CD4-positive, alpha-beta T cell treated with Interleukin-2 at 100 ng/mL for 4 hours (primary cell): ENCODE results near the gene USP48.
"Not testable (repeated sequence)": the region's sequence is repeated elsewhere in the genome, so short reads cannot be mapped to it uniquely, and the experiment has no call there.

Experiments used
- DNase-seq: peaks from one replicate; pipeline ENCODE4 v3.0.0-alpha.2; 2020; ENCODE audit warnings: low spot score

The USP48 gene

GRCh38 chr1:21696931-21697330 is 86.0 kb downstream of the USP48 start:
- no peak for DNase-seq

DNA sequence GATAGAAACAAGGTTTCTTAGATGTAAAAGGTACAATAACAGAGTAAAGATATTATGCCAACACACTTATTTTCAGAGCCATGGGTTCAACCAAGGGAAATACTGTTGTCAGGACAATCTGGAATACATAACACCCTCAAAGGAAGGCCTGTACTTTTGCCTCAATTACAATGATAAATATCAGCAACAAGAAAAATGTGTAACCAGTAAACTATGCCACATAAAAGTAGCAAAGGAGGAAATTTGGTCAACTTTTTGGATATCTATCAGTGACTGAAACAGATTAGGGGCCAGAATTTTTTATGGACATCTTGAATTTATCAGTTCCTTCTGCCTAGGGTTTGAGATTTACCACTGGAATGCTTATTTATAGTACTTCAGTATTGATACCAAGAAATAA is 89.2 kb downstream of the USP48 start:
- DNase-seq, result no peak

GRCh38 chr1:21691739-21692138 is 91.2 kb downstream of the USP48 start:
- DNase-seq, result no peak

GRCh38 chr1:21689661-21690372 is 93.1 kb downstream of the USP48 start:
- DNase-seq, result no peak

DNA sequence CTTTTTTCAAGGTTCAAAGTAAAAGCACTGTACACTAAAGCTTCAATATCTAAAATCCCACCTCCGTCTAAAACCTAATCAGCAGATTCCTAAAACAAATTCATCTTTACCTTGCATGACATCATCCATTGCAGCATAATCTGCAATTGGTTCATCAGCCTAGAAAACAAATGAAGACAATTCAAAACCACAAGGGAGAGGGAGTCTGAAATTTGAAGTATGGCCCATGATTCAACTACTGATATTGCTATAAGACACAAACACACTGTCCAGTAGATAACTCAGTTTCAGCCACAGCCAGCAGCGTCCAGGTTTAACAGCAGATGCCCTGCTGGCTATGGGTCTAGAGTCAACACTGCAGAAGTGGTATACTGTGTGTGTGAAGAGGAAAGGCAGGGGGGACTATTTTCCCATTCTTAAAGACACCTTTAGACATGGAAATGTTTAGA is 95.8 kb downstream of the USP48 start:
- no peak for DNase-seq

DNA sequence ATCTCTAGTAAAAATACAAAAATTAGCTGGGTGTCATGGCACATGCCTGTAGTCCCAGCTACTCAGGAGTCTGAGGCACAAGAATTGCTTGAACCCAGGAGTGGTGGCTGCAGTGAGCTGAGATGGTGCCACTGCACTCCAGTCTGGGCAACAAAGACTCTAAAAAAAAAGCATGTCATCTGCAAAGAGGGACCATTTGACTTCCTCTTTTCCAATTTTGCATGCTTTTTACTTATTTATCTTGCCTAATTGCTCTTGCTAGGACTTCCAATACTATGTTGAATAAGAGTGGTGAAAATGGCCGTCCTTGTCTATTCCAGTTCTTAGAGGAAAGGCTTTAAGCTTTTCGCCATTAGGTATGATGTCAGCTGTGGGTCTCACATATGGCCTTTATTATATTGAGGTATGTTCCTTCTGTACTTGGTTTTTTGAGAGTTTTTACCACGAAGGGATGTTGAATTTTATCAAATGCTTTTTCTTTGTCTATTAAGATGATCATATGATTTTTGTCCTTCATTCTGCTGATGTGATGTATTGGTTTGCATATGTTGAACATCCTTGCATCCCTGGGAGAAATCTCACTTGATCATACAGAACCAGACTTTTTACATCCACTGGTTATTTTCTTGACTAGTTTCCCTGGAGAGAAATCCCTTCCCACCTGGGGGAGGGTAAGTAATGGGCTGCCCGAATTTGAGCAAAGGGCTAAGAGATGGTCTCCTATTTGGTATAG is 96.8 kb downstream of the USP48 start:
- no peak for DNase-seq

- DNase-seq, result no peak
These were observed 101.5 kb downstream of the USP48 start for GRCh38 chr1:21681426-21681825.

DNA sequence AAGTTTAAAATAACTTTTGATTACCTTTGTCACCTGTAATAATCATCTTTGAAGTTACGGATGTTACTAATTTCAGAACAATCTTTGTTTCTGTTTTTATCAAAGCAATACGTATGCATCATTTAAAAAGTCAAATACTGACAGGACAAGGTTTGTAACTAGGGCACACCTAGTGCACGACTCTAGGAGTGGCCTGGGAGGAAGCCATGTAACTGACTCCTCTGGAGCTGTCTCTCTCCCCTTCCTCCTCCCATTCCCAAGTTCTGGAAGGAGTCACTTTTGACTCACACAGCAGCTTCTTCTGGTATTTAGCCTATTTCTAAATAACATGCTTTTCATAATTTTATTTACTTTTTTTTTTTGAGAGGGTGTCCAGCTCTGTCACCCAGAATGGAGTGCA is 102.0 kb downstream of the USP48 start:
- DNase-seq, result no peak

GRCh38 chr1:21680381-21680780 is 102.6 kb downstream of the USP48 start:
- no peak for DNase-seq

- no peak for DNase-seq
These were observed 105.8 kb downstream of the USP48 start for GRCh38 chr1:21677168-21677567.

DNA sequence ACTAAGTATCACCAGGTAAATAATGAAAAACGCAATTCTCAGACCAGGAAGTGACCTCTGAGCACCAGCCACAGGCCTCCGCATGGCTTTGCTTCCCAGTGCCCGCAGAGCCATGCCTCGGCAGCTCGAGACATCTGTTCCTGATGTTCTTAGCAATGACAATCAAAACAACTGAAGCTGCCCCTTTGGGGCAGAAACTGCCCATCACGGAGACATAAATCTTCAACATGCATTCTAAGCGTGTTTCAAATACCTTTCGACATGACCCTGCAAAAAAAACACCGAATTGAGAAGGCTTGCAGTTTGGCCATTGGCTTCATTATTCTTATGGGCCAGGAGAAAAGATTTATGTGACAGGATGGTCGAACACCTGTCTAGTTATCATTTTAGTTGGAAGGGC is 108.0 kb downstream of the USP48 start:
- no peak for DNase-seq

- not testable (repeated sequence) for DNase-seq
These were observed 109.1 kb downstream of the USP48 start for GRCh38 chr1:21673853-21674252.

DNA sequence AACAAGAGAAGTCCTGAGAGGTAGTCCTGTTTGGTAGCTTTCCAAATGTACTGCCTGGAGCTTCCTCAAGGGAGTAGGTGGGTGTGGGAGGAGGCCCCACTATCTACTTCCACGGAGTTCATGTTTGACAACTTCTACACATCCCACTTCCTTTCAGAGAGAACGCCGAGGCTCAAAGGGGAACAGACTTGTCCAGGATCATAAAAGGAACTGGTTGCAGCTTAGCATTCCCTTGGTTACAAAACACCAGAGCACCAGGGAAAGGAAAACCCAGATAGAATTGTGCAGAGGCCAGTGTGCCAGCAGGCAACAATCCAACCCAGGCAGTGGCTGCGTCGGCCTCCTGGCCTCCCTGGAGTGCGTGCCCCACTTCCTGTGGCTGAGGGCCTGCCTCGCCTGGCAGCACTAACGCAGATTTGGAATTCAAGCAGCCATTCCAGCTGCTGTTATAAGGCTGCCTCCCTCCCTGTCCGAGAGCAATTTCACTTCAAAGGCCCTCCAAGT is 109.6 kb downstream of the USP48 start:
- no peak for DNase-seq

DNA sequence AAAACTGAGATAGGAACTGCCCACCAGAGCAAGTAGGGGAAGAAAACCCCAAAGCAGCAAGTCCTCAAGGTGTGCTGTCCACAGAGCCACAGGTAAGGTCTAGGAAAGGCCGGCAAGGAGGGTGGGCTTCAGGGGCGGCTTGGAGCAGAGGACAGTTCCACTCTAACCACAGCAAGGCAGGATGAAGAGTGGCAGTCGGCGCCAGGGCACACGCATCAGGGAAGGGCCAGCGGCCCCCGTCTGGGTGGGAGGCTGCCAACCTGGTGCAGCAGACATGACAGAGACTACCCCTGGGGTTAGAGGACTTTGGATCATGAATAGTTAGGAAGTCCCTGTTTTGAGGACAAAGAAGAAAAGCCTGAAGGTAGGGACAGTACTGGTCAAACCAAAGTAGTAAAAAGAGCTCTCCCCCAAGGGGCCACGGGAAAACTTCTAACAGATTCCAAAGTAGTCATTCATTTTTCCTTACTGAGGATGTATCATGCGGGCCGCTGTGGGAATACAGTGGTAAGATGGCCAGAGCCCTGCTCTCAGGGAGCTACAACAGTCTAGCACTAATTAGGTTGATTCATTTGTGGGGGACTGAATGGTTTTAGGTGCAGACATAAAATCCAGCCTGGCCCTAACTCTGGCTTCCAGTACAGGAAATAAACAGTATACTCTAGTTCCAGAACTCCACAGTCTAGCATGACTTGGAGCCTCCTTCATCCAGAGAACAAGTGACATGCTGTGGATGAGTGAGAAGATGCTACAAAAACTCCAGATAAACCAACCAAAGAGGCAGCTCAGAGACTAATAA is 110.3 kb downstream of the USP48 start:
- no peak for DNase-seq

DNA sequence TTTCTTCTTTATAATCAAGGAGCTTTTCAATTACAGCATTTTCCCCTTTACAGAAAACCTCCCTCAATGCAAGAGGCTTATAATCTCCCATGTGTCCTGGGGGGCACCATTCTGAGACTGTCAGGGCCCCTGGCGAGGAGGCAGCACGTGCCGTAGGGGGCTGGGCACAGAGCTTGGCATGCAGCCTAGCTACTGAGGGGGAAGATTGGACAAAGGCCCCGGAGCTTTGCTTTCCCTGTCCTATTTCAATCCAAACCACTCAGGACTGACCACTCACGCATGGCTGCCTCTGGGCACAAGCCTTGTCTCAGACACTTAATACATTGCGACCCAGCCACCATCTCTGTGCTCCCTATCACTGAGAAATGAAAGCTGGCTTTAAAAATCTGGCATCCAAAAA is 111.0 kb downstream of the USP48 start:
- DNase-seq, result no peak

DNA sequence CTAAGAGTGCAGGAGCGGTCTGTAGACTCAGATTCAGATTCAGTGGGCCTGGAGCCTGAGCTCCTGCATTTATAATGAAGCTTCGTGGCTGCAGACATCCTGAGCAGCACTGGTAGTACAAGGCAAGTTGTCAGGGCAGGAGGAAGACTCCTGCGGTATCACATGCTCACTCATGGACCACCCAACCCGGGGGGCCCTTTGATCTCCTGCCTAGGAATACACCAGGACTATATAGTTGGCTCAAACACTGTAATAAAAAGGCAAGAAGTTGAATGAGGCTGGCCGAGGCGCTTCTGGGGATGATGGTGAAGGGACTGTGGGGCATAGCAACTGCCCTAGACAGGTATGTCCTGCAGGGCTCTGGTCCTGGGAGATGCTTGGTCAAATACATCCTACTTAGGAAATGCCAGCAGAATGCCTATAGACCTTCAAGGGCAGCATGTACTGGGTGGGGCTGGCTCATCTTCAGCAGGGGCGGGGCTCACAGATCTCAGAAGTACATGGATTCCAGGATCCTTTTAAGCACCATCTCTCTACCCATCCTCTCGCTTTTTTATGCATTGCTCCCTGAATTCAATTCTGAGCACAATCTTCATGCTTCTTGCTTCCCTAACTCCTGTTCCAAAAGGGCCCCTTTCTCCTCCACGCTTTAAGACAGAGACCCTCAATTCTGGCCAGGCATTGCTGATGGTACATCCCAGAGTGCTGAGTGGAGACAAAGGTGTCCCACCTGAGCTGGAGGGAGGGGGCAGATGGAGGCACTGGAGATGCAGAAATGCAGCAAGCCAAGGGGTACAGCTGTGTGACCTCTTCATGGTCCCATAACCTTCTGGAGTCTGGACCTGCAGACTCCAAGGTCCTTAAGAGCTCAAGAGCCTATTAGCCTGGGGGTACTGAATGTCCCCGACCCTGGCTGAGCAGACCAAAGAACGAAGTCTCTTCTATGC is 111.7 kb downstream of the USP48 start:
- no peak for DNase-seq

DNA sequence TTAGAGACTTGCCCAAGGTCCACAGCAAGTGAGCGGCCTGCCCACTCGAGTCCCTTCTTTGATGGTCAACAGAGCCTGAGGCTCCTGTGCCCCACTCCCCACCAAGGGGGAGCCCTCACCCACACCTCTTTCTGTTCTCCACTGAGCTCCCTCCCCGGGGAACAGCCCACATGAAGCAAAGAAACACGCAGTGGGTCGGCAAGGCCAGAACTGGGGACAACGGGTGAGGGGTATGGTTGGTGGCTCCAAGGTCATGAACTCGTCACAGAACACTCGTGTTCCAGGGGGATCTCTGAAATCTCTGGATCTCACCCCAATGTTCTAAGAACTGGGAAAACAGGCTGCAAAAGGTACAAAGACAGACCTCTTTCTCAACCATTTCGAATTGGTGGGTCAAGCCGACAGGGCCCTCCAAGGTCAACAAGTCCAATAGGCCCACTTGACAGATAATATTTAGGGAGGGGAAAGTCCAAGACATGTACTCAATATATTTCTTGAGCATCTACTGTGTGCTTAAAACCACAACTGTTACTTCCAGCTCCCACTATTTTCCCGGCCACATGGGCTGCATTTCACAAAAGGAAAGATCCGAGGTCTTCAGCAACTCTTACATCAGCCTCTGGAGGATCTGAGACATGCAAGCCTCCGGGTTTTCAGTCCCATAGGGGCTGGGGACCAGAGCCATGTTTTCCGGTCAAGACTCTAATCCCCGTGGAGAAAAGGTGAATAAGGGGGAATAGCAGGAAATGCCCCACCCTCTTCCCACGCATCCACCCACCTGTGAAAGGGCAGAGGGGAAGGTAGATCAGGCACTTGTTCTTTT is 112.7 kb downstream of the USP48 start:
- no peak for DNase-seq

GRCh38 chr1:21669258-21670058 is 113.5 kb downstream of the USP48 start, which contains the start of gene RAP1GAP:
Gene RAP1GAP, minus strand, starts transcription at chr1:21669357. Its CDS starts 49,325 bp downstream, at chr1:21620032.
- peak; percentile 15 for DNase-seq

DNA sequence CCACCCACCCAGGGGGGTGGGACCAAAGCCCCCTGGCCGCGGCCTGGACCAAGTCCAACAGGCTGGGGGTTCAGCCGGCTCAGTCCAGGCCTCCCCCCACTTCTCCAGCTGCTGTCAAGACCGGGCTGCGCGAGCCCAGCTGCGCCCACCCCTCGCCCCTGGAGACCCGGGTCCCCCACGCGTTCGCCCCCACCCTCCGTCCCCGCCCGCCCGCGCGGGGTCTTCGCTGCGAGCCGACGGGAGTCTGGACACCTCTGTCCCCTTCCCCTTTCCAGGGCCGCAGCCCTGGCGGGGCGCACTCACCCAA is 114.0 kb downstream of the USP48 start:
- no peak for DNase-seq
